Transverse colon (tissue), 4 donors: ENCODE data around the gene ARMC8. TPM values are rescaled to one million over a fixed set of nuclear protein-coding genes. Genes with fewer than 3 reads are reported as not detected.

Experiments
- DNase-seq: peaks from one replicate; pipeline ENCODE4 v3.0.0-alpha.2; 2019
- H3K27ac ChIP-seq, 4 donors: fragments of 200-600 bp; sonication (generic); 2 replicates each; pipeline ENCODE4 v1.5.1; 2016 to 2018; ENCODE audit warnings: inconsistent platforms in 4 of 4
- H3K27me3 ChIP-seq: fragments of 200-600 bp; sonication (generic); 2 replicates; pipeline ENCODE4 v1.5.1; 2017; ENCODE audit warnings: inconsistent platforms
- H3K36me3 ChIP-seq, 4 donors: fragments of 200-600 bp; sonication (generic); 2 replicates each; pipeline ENCODE4 v1.5.1; 2017 to 2019; ENCODE audit warnings: inconsistent platforms in 4 of 4
- H3K4me1 ChIP-seq, 4 donors: fragments of 200-600 bp; sonication (generic); 2 replicates each; pipeline ENCODE4 v1.5.1; 2017 to 2020; ENCODE audit warnings: inconsistent platforms in 4 of 4
- H3K4me3 ChIP-seq, 4 donors: fragments of 200-600 bp; sonication (generic); 1 replicate in 1 of 4; 2 replicates in 3 of 4; pipeline versions ENCODE4 v1.5.1 to v1.6.1; 2017 to 2019; ENCODE audit warnings: inconsistent platforms in 4 of 4
- H3K9me3 ChIP-seq, 2 donors: fragments of 200-600 bp; sonication (generic); 2 replicates each; pipeline ENCODE4 v1.5.1; 2017 to 2019; ENCODE audit warnings: inconsistent platforms in 2 of 2
- EP300 ChIP-seq: sonication (generic); formaldehyde crosslinking; IDR thresholded peaks from one replicate; pipeline ENCODE4 v1.6.1; 2017; ENCODE audit warnings: antibody characterized with exemption, low read depth
- POLR2A ChIP-seq: fragments of 450-650 bp; IDR thresholded peaks from one replicate; pipeline ENCODE4 v1.6.1; 2016; ENCODE audit warnings: antibody characterized with exemption, mild to moderate bottlenecking, moderate library complexity
- POLR2AphosphoS5 ChIP-seq, 3 donors: sonication (generic); formaldehyde crosslinking; IDR thresholded peaks; one replicate each; pipeline ENCODE4 v1.6.1; 2016; ENCODE audit warnings: antibody characterized with exemption in 3 of 3
- WGBS, 2 donors: methylation state at CpG; one replicate each; pipeline ENCODE4 v1.1.5; 2018; ENCODE audit warnings: low coverage in 1 of 2; 5-methylcytosine and 5-hydroxymethylcytosine counted together
- in situ Hi-C, 4 donors: fragments of 200-750 bp; cut with MboI; loops; one replicate each; pipeline versions ENCODE4 v1.15.0 to v1.15.1; 2017; ENCODE audit warnings: low sequenced_read_pairs in 3 of 4, low pct_ligation_motif_present in 1 of 4, low pct_unique_long_range_greater_than_20kb in 1 of 4
- intact Hi-C: fragments of 100-400 bp; cut with DNase I; formaldehyde crosslinking; loops from one replicate; pipeline ENCODE4 v1.15.1; 2023; ENCODE audit warnings: low total_unique reads
- total RNA-seq, 4 donors: library from RNA; depleted of rRNA; stranded (reverse); fragments of >200 nt; gene quantifications; one replicate each; pipeline ENCODE4 v1.1.0, GENCODE V29; 2016
- TF ChIP-seq, protein P1 (sequence below), 5 experiments: fragments of 200-600 bp in 3 of 5; fragments of 450-650 bp in 2 of 5; sonication (generic) in 3 of 5; IDR thresholded peaks; 1 replicate in 2 of 5; 2 replicates in 3 of 5; pipeline ENCODE4 v1.5.1; 2016 to 2017; ENCODE audit warnings: antibody characterized with exemption in 5 of 5, inconsistent platforms in 3 of 5, mild to moderate bottlenecking in 2 of 5, moderate library complexity in 1 of 5

ARMC8 gene
- total RNA-seq, 4 donors from 2014 or later, result 48.1 to 63.8 (median 60.3) TPM

DNA sequence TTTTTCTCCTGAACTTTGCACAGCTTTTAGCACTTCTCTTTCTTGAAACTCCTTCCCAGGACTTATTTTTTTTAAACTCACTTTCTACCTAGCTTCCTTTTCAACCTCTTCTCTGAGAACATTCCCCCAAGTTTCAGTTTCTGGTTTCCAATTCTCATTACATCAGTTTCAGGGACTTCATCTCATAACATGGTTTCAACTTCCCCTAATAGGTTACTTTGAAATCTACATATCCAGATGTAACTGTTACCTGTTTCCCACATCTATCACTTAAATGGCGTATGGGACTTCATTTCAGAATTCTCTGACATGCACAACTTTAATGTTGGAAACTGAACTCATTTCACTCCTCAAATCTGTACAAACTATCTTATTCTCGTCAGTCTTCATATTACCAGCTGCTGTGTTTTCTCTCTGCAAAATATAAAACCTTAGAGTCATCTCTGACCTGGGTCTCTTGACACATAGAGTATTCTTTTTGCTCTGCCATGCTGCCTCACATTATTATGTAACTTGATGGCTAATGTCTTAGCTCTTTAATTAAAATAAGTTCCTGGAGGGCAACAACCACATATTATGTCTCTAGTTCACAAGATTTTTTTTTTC, 84.2 kb downstream of the ARMC8 start:
- DNase-seq, result no peak
- H3K36me3 ChIP-seq, result peaks cover 0 to 48% (median 17%) of the 10 kb centered on the region in 4 donors
- no peaks in the 10 kb centered on the region for H3K27me3 ChIP-seq
- in situ Hi-C loops, result no loop called here
- no peaks in the 10 kb centered on the region for H3K9me3 ChIP-seq
- no peaks in the 10 kb centered on the region for H3K4me1 ChIP-seq
- no peak overlapping the region for H3K4me3 ChIP-seq
- 82 to 100% methylated on average over 2 of the region's 2 CpGs for WGBS, 2 donors
- intact Hi-C loops, result no loop called here
- no peak overlapping the region for H3K27ac ChIP-seq
- TF ChIP-seq POLR2A, result no peak
- TF ChIP-seq, protein P1, sequence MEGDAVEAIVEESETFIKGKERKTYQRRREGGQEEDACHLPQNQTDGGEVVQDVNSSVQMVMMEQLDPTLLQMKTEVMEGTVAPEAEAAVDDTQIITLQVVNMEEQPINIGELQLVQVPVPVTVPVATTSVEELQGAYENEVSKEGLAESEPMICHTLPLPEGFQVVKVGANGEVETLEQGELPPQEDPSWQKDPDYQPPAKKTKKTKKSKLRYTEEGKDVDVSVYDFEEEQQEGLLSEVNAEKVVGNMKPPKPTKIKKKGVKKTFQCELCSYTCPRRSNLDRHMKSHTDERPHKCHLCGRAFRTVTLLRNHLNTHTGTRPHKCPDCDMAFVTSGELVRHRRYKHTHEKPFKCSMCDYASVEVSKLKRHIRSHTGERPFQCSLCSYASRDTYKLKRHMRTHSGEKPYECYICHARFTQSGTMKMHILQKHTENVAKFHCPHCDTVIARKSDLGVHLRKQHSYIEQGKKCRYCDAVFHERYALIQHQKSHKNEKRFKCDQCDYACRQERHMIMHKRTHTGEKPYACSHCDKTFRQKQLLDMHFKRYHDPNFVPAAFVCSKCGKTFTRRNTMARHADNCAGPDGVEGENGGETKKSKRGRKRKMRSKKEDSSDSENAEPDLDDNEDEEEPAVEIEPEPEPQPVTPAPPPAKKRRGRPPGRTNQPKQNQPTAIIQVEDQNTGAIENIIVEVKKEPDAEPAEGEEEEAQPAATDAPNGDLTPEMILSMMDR (IDR thresholded peaks at IDR 0.05), result no peak
- no peak for TF ChIP-seq EP300
- TF ChIP-seq POLR2AphosphoS5 (IDR thresholded peaks at IDR 0.05), result no peak

GRCh38 chr3:138281561-138281960, 94.5 kb downstream of the ARMC8 start:
- no peaks in the 10 kb centered on the region for H3K9me3 ChIP-seq
- no peaks in the 10 kb centered on the region for H3K27me3 ChIP-seq
- in situ Hi-C loops, result no loop called here
- intact Hi-C loops, result no loop called here
- H3K27ac ChIP-seq, result no peak overlapping the region
- no peak for DNase-seq
- H3K4me3 ChIP-seq, result no peak overlapping the region
- no peaks in the 10 kb centered on the region for H3K4me1 ChIP-seq
- peaks cover 0 to 34% (median 11%) of the 10 kb centered on the region in 4 donors for H3K36me3 ChIP-seq
- whole genome bisulfite sequencing, 2 donors, result 92 to 100% methylated on average over 1 to 3 of the region's 3 CpGs
- TF ChIP-seq, protein P1 (IDR thresholded peaks at IDR 0.05), result no peak
- no peak for TF ChIP-seq POLR2AphosphoS5 (IDR thresholded peaks at IDR 0.05)
- TF ChIP-seq POLR2A, result no peak
- no peak for TF ChIP-seq EP300

DNA sequence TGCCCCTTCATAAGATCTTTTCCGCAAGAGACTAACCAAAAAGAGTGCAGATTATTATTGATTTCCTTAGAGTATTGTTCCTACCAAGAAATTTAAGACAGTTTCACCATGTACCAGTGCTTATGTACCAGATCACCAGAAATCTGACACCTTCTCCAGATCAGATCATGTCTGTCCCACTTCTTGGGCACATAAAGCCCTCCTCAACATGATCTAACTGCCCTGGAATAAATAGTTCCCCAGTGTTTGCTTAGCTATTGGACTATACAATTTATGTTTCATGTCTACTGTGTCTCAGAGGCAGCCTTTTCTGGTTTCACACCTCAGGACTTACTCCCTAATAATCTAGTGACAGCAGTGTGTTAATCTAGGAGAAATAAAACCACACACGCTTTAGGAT, 95.7 kb downstream of the ARMC8 start:
- Histone ChIP-seq H3K4me3 (no peak overlapping the region), H3K36me3 (peaks cover 0 to 36% (median 14%) of the 10 kb centered on the region in 4 donors), H3K9me3 (no peaks in the 10 kb centered on the region), H3K4me1 (no peaks in the 10 kb centered on the region), H3K27ac (no peak overlapping the region), H3K27me3 (no peaks in the 10 kb centered on the region)
- intact Hi-C loops, result no loop called here
- TF ChIP-seq EP300 (no peak), POLR2AphosphoS5 (IDR thresholded peaks at IDR 0.05) (no peak), POLR2A (no peak)
- TF ChIP-seq, protein P1 (IDR thresholded peaks at IDR 0.05), result no peak
- WGBS, 2 donors, result 86 to 100% methylated on average over 1 to 2 of the region's 2 CpGs
- in situ Hi-C loops, result no loop called here
- no peak for DNase-seq

DNA sequence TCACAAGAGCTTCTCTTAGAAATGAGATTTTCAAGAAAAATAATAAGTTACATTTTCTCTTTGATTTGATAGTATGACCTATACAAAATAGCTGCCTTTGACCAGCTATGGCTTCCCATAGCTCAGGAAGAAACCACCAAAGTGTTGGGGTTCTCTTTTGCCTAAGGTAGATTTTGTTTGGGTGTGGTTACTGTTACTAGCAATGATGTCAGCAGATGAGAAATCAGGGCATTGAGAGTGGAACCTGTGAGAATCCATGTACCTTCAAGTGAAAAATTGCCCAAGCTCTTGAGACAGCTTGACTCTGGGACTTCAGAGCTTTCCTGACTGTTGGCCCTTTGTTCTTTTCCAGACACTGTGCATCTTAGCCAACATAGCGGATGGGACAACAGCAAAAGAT, 97.0 kb downstream of the ARMC8 start:
- Histone ChIP-seq H3K4me1 (no peaks in the 10 kb centered on the region), H3K27me3 (no peaks in the 10 kb centered on the region), H3K27ac (no peak overlapping the region), H3K36me3 (peaks cover 0 to 36% (median 17%) of the 10 kb centered on the region in 4 donors), H3K9me3 (no peaks in the 10 kb centered on the region), H3K4me3 (no peak overlapping the region)
- TF ChIP-seq POLR2A (no peak), POLR2AphosphoS5 (IDR thresholded peaks at IDR 0.05) (no peak), EP300 (no peak)
- TF ChIP-seq, protein P1 (IDR thresholded peaks at IDR 0.05), result no peak
- in situ Hi-C loops, result no loop called here
- DNase-seq, result no peak
- intact Hi-C loops, result no loop called here
- 95 to 100% methylated on average over 1 of the region's 1 CpG for WGBS, 2 donors
